Kidney (tissue), 14 donors: ENCODE measurements around the gene CD2BP2. TPM values are rescaled to one million over a fixed set of nuclear protein-coding genes. Genes with fewer than 3 reads are reported as not detected.
"Not testable (repeated sequence)": the region's sequence is repeated elsewhere in the genome, so short reads cannot be mapped to it uniquely, and the experiment has no call there.

ENCODE experiments used
- DNase-seq, 5 donors: peaks; one replicate each; pipeline ENCODE4 v3.0.0-alpha.2; 2013 to 2020
- FAIRE-seq: peaks from 2 replicates; lab custom pipeline; 2012; peaks lifted over from hg19 to GRCh38; lab: Jason Lieb, UNC
- H3K27ac ChIP-seq, 2 donors: one replicate each; pipeline ENCODE4 v1.7.0; 2013; ENCODE audit warnings: low read depth in 2 of 2, low read length in 2 of 2, inconsistent platforms in 1 of 2
- H3K27me3 ChIP-seq: one replicate; pipeline ENCODE4 v1.7.1; 2013; ENCODE audit warnings: low read length, inconsistent platforms; ENCODE audit not compliant: control insufficient read depth, insufficient read depth
- H3K36me3 ChIP-seq, 3 donors: one replicate each; pipeline versions ENCODE4 v1.7.0 to v1.7.1; 2013; ENCODE audit warnings: low read length in 3 of 3, control low read depth in 1 of 3, inconsistent platforms in 1 of 3; ENCODE audit not compliant: insufficient read depth in 3 of 3, control insufficient read depth in 2 of 3
- H3K4me1 ChIP-seq, 3 donors: one replicate each; pipeline versions ENCODE4 v1.7.0 to v1.7.1; 2013; ENCODE audit warnings: low read length in 3 of 3, inconsistent platforms in 1 of 3, low read depth in 1 of 3; ENCODE audit not compliant: control insufficient read depth in 2 of 3, insufficient read depth in 2 of 3
- H3K4me3 ChIP-seq, 3 donors: one replicate each; pipeline versions ENCODE4 v1.7.0 to v1.8.1; 2013; ENCODE audit warnings: low read length in 3 of 3, control low read depth in 1 of 3, inconsistent platforms in 1 of 3
- H3K9ac ChIP-seq, 3 donors: one replicate each; pipeline versions ENCODE4 v1.7.0 to v1.7.1; 2013; ENCODE audit warnings: low read length in 3 of 3, control low read depth in 1 of 3, inconsistent platforms in 1 of 3
- H3K9me3 ChIP-seq, 3 donors: one replicate each; pipeline versions ENCODE4 v1.7.0 to v1.7.1; 2013; ENCODE audit warnings: low read length in 3 of 3, control low read depth in 1 of 3, inconsistent platforms in 1 of 3; ENCODE audit not compliant: control insufficient read depth in 2 of 3, insufficient read depth in 1 of 3
- CTCF ChIP-seq: IDR thresholded peaks from 3 replicates; pipeline ENCODE4 v1.5.1; 2012; ENCODE audit warnings: mild to moderate bottlenecking, moderate library complexity, borderline replicate concordance; ENCODE audit not compliant: insufficient read depth; ENCODE audit errors: extremely low read depth
- intact Hi-C: fragments of 100-400 bp; cut with DNase I; formaldehyde crosslinking; loops from one replicate; pipeline ENCODE4 v1.11.1; 2022
- polyA plus RNA-seq: library from polyadenylated mRNA; stranded (reverse); fragments of 350-450 nt; fragmentation: Illumina TruSeq; extraction: RNeasy Lipid Tissue Mini Kit (QIAGEN cat#74804); gene quantifications from one replicate; pipeline ENCODE4 v1.2.3, GENCODE V29; 2014; ENCODE audit warnings: low read depth, low replicate concordance; ENCODE audit not compliant: insufficient read depth
- total RNA-seq: library from RNA; stranded (reverse); fragmentation: NEBNext Ultra II Directional; extraction: Animal tissue kit (Norgen Biotek cat#: 25700); gene quantifications from one replicate; pipeline ENCODE4 v1.2.1, GENCODE V29; 2021
- donor health status: control.
- donor health status: control.
- donor health status: control.
- donor health status: control.
- donor health status: control.
- donor health status: DM: yes; HTN: yes; CAD: no.
- donor health status: Normal renal cell carcinoma (clear cell type).

Gene CD2BP2
- total and polyA plus RNA-seq, 2 donors from 2014 or later, result 61.8 to 68.1 TPM

GRCh38 chr16:30348929-30349328, 6.2 kb downstream of the CD2BP2 start:
- Histone ChIP-seq H3K9ac (no peak overlapping the region), H3K4me3 (no peak overlapping the region), H3K36me3 (peaks cover 0 to 20% (median 2%) of the 10 kb centered on the region in 3 donors), H3K4me1 (peaks cover 0 to 19% (median 14%) of the 10 kb centered on the region in 3 donors), H3K27me3 (no peaks in the 10 kb centered on the region), H3K27ac (no peak overlapping the region), H3K9me3 (no peaks in the 10 kb centered on the region)
- no peak for TF ChIP-seq CTCF
- intact Hi-C loops, result no loop called here
- FAIRE-seq (no peak), DNase-seq (no peak)

DNA sequence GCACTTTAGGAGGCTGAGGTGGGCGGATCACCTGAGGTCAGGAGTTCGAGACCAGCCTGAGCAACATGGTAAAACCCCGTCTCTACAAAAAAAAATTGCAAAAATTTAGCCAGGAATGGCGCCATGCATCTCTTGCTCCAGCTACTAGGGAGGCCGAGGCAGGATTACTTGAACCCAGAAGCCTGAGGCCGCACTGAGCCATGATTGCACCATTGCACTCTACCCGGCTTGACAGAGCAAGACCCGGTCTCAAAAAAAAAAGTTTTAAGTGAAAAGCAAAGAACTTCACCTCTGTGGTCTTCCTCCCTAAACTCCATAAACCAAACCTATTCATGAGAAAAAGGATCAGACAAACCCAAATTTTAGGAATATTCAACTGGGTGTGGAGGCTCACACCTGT, 7.0 kb downstream of the CD2BP2 start:
- H3K36me3 ChIP-seq, result peaks cover 0 to 19% (median 2%) of the 10 kb centered on the region in 3 donors
- DNase-seq (no peak), FAIRE-seq (no peak)
- TF ChIP-seq CTCF, result no peak
- intact Hi-C loops, result no loop called here
- H3K4me3 ChIP-seq, result no peak overlapping the region
- no peaks in the 10 kb centered on the region for H3K27me3 ChIP-seq
- no peak overlapping the region for H3K27ac ChIP-seq
- no peaks in the 10 kb centered on the region for H3K9me3 ChIP-seq
- H3K4me1 ChIP-seq, result peaks cover 0 to 19% (median 10%) of the 10 kb centered on the region in 3 donors
- no peak overlapping the region for H3K9ac ChIP-seq

- peaks cover 0 to 6% (median 0%) of the 10 kb centered on the region in 3 donors for H3K4me1 ChIP-seq
- no peaks in the 10 kb centered on the region for H3K27me3 ChIP-seq
- intact Hi-C loops, result no loop called here
- no peak overlapping the region for H3K27ac ChIP-seq
- H3K9ac ChIP-seq, result no peak overlapping the region
- no peak for DNase-seq
- H3K4me3 ChIP-seq, result no peak overlapping the region
- H3K36me3 ChIP-seq, result peaks cover 0 to 3% (median 0%) of the 10 kb centered on the region in 3 donors
- no peak for FAIRE-seq
- no peak for TF ChIP-seq CTCF
- H3K9me3 ChIP-seq, result no peaks in the 10 kb centered on the region
Observed at GRCh38 chr16:30346286-30346685, 8.8 kb downstream of the CD2BP2 start.

- intact Hi-C loops, H3K9ac ChIP-seq, FAIRE-seq, H3K4me3 ChIP-seq, H3K4me1 ChIP-seq, DNase-seq, H3K9me3 ChIP-seq, H3K27ac ChIP-seq, H3K36me3 ChIP-seq, H3K27me3 ChIP-seq: not testable (repeated sequence)
Observed at GRCh38 chr16:30343491-30343820, 11.7 kb downstream of the CD2BP2 start.
